Measurements from ENCODE around the gene LACC1.

DNA sequence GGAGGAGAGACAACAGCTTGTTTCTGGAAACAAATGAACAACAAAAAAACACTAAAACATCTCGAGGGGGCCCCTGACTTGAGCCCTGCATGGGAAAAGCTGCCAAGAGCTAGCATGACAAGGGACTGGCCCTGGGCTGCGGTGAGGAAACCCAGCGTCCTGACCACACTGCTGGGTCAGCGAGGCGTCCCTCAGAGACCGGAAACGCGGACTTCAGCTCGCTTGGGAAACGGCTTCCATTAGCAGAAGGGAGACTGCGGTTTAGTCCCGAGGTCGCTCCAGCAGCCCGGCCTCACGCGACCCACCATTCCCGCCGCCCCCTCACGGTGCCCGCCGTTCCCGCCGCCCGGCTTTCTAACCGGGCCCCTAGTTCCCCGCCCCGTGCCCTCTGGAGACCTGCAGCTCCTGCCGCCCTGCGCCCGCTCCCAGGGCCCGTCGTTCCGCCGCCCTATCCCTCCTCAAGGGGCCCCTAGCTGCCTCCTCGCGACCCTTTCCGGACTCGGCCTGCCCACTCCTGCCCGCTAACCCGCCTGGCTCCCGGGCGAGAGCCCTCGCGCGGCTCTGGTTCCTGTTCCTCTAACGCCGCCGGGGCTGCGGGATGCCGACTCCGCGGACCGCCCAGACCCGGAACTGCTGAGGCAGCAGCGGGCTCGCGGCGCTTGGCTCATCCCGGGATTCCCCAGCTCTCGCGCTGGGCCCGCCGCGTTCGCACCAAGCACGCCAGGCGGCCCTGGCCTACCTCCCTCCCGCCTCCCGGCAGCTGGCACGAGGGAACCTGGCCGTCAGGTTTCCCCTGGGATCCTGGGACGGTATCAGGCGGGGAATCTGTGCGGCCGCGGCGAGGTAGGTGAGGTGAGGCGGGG is 581 bp upstream of the LACC1 start, which contains the start of gene CCDC122:
- TF ChIP-seq, protein P1, sequence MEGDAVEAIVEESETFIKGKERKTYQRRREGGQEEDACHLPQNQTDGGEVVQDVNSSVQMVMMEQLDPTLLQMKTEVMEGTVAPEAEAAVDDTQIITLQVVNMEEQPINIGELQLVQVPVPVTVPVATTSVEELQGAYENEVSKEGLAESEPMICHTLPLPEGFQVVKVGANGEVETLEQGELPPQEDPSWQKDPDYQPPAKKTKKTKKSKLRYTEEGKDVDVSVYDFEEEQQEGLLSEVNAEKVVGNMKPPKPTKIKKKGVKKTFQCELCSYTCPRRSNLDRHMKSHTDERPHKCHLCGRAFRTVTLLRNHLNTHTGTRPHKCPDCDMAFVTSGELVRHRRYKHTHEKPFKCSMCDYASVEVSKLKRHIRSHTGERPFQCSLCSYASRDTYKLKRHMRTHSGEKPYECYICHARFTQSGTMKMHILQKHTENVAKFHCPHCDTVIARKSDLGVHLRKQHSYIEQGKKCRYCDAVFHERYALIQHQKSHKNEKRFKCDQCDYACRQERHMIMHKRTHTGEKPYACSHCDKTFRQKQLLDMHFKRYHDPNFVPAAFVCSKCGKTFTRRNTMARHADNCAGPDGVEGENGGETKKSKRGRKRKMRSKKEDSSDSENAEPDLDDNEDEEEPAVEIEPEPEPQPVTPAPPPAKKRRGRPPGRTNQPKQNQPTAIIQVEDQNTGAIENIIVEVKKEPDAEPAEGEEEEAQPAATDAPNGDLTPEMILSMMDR (IDR thresholded peaks at IDR 0.05), result no peak
- TF ChIP-seq POLR2AphosphoS5 (IDR thresholded peaks at IDR 0.05; ENCODE audit: low read depth, low read length) (peak; percentile 41; the same call in 1 of the 2 replicates), TAF1 (IDR thresholded peaks at IDR 0.05; ENCODE audit: borderline replicate concordance, low read depth, low read length) (no peak; the same call in 1 of the 2 replicates), USF2 (IDR thresholded peaks at IDR 0.05; ENCODE audit: borderline replicate concordance, low read depth, low read length) (no peak), ELF1 (IDR thresholded peaks at IDR 0.05) (peak; percentile 80), YY1 (IDR thresholded peaks at IDR 0.05; ENCODE audit: low read depth) (no peak; the same call in 1 of the 2 replicates), RAD21 (IDR thresholded peaks at IDR 0.05; ENCODE audit: low read length) (no peak), RCOR1 (IDR thresholded peaks at IDR 0.05; ENCODE audit: low read length) (no peak), EZH2phosphoT487 (IDR thresholded peaks at IDR 0.05; ENCODE audit: borderline replicate concordance, low read depth) (no peak), MXI1 (IDR thresholded peaks at IDR 0.05; ENCODE audit: low read depth, low read length) (peak; percentile 19; the same call in 1 of the 2 replicates), USF1 (IDR thresholded peaks at IDR 0.05; ENCODE audit: borderline replicate concordance, low read depth) (no peak)
- TF ChIP-seq, protein P2, sequence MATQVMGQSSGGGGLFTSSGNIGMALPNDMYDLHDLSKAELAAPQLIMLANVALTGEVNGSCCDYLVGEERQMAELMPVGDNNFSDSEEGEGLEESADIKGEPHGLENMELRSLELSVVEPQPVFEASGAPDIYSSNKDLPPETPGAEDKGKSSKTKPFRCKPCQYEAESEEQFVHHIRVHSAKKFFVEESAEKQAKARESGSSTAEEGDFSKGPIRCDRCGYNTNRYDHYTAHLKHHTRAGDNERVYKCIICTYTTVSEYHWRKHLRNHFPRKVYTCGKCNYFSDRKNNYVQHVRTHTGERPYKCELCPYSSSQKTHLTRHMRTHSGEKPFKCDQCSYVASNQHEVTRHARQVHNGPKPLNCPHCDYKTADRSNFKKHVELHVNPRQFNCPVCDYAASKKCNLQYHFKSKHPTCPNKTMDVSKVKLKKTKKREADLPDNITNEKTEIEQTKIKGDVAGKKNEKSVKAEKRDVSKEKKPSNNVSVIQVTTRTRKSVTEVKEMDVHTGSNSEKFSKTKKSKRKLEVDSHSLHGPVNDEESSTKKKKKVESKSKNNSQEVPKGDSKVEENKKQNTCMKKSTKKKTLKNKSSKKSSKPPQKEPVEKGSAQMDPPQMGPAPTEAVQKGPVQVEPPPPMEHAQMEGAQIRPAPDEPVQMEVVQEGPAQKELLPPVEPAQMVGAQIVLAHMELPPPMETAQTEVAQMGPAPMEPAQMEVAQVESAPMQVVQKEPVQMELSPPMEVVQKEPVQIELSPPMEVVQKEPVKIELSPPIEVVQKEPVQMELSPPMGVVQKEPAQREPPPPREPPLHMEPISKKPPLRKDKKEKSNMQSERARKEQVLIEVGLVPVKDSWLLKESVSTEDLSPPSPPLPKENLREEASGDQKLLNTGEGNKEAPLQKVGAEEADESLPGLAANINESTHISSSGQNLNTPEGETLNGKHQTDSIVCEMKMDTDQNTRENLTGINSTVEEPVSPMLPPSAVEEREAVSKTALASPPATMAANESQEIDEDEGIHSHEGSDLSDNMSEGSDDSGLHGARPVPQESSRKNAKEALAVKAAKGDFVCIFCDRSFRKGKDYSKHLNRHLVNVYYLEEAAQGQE (IDR thresholded peaks at IDR 0.05; ENCODE audit: low read depth, low read length), result no peak; the same call in 1 of the 2 replicates
